ENCODE results near the gene SHB.

GRCh38 chr9:37908283-37908682 is 160.7 kb downstream of the SHB start:
- TF ChIP-seq POLR2A (IDR thresholded peaks at IDR 0.05), result no peak
- TF ChIP-seq, protein P1, sequence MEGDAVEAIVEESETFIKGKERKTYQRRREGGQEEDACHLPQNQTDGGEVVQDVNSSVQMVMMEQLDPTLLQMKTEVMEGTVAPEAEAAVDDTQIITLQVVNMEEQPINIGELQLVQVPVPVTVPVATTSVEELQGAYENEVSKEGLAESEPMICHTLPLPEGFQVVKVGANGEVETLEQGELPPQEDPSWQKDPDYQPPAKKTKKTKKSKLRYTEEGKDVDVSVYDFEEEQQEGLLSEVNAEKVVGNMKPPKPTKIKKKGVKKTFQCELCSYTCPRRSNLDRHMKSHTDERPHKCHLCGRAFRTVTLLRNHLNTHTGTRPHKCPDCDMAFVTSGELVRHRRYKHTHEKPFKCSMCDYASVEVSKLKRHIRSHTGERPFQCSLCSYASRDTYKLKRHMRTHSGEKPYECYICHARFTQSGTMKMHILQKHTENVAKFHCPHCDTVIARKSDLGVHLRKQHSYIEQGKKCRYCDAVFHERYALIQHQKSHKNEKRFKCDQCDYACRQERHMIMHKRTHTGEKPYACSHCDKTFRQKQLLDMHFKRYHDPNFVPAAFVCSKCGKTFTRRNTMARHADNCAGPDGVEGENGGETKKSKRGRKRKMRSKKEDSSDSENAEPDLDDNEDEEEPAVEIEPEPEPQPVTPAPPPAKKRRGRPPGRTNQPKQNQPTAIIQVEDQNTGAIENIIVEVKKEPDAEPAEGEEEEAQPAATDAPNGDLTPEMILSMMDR (IDR thresholded peaks at IDR 0.05), result no peak

Data from prostate gland (tissue), 2 donors.